Measurements from ENCODE around the gene PSME1.

Gene PSME1

GRCh38 chr14:24172261-24172860, 36.4 kb downstream of the PSME1 start:
- no peak for DNase-seq (ENCODE audit: low read depth, low spot score)

- DNase-seq (ENCODE audit: low read depth, low spot score): no peak
These were observed 36.9 kb downstream of the PSME1 start for GRCh38 chr14:24172871-24173281.

GRCh38 chr14:24176599-24176998, 40.6 kb downstream of the PSME1 start:
- no peak for DNase-seq (ENCODE audit: low read depth, low spot score)

- DNase-seq (ENCODE audit: low read depth, low spot score): no peak
These were observed 41.2 kb downstream of the PSME1 start for GRCh38 chr14:24177041-24177825.

GRCh38 chr14:24177891-24178290, 41.9 kb downstream of the PSME1 start:
- DNase-seq (ENCODE audit: low read depth, low spot score): no peak

GRCh38 chr14:24178399-24179178, 42.6 kb downstream of the PSME1 start:
- no peak for DNase-seq (ENCODE audit: low read depth, low spot score)

GRCh38 chr14:24179294-24179960, 43.4 kb downstream of the PSME1 start:
- no peak for DNase-seq (ENCODE audit: low read depth, low spot score)

- no peak for DNase-seq (ENCODE audit: low read depth, low spot score)
These were observed 44.2 kb downstream of the PSME1 start for GRCh38 chr14:24179961-24180796.

GRCh38 chr14:24181371-24182077, 45.5 kb downstream of the PSME1 start:
- no peak for DNase-seq (ENCODE audit: low read depth, low spot score)

GRCh38 chr14:24182110-24182882, 46.3 kb downstream of the PSME1 start:
- DNase-seq (ENCODE audit: low read depth, low spot score): no peak

GRCh38 chr14:24183014-24183481, 47.1 kb downstream of the PSME1 start:
- no peak for DNase-seq (ENCODE audit: low read depth, low spot score)

GRCh38 chr14:24184104-24184970, 48.3 kb downstream of the PSME1 start:
- no peak for DNase-seq (ENCODE audit: low read depth, low spot score)

- DNase-seq (ENCODE audit: low read depth, low spot score): no peak
These were observed 49.0 kb downstream of the PSME1 start for GRCh38 chr14:24185026-24185425.

GRCh38 chr14:24185741-24186140, 49.7 kb downstream of the PSME1 start:
- no peak for DNase-seq (ENCODE audit: low read depth, low spot score)

GRCh38 chr14:24186831-24187538, 51.0 kb downstream of the PSME1 start:
- no peak for DNase-seq (ENCODE audit: low read depth, low spot score)

- DNase-seq (ENCODE audit: low read depth, low spot score): no peak
These were observed 51.5 kb downstream of the PSME1 start for GRCh38 chr14:24187539-24187915.
